WTC11 (cell line): ENCODE measurements around the gene GJB5. TPM values are rescaled to one million over a fixed set of nuclear protein-coding genes. Genes with fewer than 3 reads are reported as not detected.
A peak's percentile ranks its signal among the peaks of the same experiment; 100 is the strongest.

ENCODE experiments used
- ATAC-seq: fragments of 200-7000 bp; cut with Tn5 transposase; 2 replicates; pipeline ENCODE4 v1.10.0; 2021; ENCODE audit warnings: mild to moderate bottlenecking, moderate library complexity
- CTCF ChIA-PET: fragments of 300-600 bp; sonication (Branson Sonifier 250); formaldehyde crosslinking; loops from one replicate; lab custom pipeline; 2021; ENCODE audit warnings: antibody characterized with exemption; lab: Charles Lee
- POLR2A ChIA-PET: fragments of 350-600 bp; sonication (Branson Sonifier 250); formaldehyde crosslinking; loops from one replicate; lab custom pipeline; 2021; ENCODE audit warnings: antibody characterized with exemption; lab: Charles Lee
- DNase-seq: peaks from one replicate; pipeline ENCODE4 v3.0.0; 2021; ENCODE audit warnings: low spot score
- H3K27ac Mint-ChIP-seq: 2 replicates; pipeline ENCODE4 v1.8.0; 2021; ENCODE audit warnings: mixed read lengths
- H3K27me3 Mint-ChIP-seq: 2 replicates; pipeline ENCODE4 v1.8.0; 2021; ENCODE audit warnings: low read depth, mild to moderate bottlenecking, moderate library complexity, mixed read lengths
- H3K36me3 Mint-ChIP-seq: 2 replicates; pipeline ENCODE4 v1.8.0; 2021; ENCODE audit warnings: mixed read lengths
- H3K4me1 Mint-ChIP-seq: 2 replicates; pipeline ENCODE4 v1.8.0; 2022; ENCODE audit warnings: mixed read lengths
- H3K4me3 Mint-ChIP-seq: 2 replicates; pipeline ENCODE4 v1.8.0; 2021; ENCODE audit warnings: mild to moderate bottlenecking, moderate library complexity, mixed read lengths
- H3K9me3 Mint-ChIP-seq: 2 replicates; pipeline ENCODE4 v1.8.0; 2021; ENCODE audit warnings: mixed read lengths
- CBFB ChIP-seq: sonication (generic); formaldehyde crosslinking; IDR thresholded peaks from 2 replicates; pipeline ENCODE4 v1.8.1; 2022; ENCODE audit warnings: mild to moderate bottlenecking, low read depth, missing genetic modification reagents
- E2F5 ChIP-seq: sonication (generic); formaldehyde crosslinking; IDR thresholded peaks from 2 replicates; pipeline ENCODE4 v1.8.1; 2022; ENCODE audit warnings: mild to moderate bottlenecking, moderate library complexity, missing genetic modification reagents
- FOXP4 ChIP-seq: sonication (generic); formaldehyde crosslinking; IDR thresholded peaks from 2 replicates; pipeline ENCODE4 v1.8.0; 2022; ENCODE audit warnings: mild to moderate bottlenecking, missing genetic modification reagents
- GRHL2 ChIP-seq: fragments of 250-450 bp; sonication (Bioruptor Pico); IDR thresholded peaks from 2 replicates; pipeline ENCODE4 v1.8.0; 2022; ENCODE audit warnings: mild to moderate bottlenecking, moderate library complexity; ENCODE audit not compliant: insufficient replicate concordance, severe bottlenecking
- MAX ChIP-seq: sonication (generic); formaldehyde crosslinking; IDR thresholded peaks from 2 replicates; pipeline ENCODE4 v1.8.0; 2022; ENCODE audit warnings: mild to moderate bottlenecking, missing genetic modification reagents
- PRDM15 ChIP-seq: sonication (generic); formaldehyde crosslinking; IDR thresholded peaks from 2 replicates; pipeline ENCODE4 v1.8.0; 2022; ENCODE audit warnings: missing genetic modification reagents
- SP1 ChIP-seq: sonication (generic); formaldehyde crosslinking; conservative IDR thresholded peaks from 2 replicates; pipeline ENCODE4 v1.8.1; 2022; ENCODE audit warnings: missing genetic modification reagents
- STAT6 ChIP-seq: sonication (generic); formaldehyde crosslinking; conservative IDR thresholded peaks from 2 replicates; pipeline ENCODE4 v1.8.1; 2023; ENCODE audit warnings: mild to moderate bottlenecking, low read depth, missing genetic modification reagents, moderate library complexity
- ZBTB21 ChIP-seq: sonication (generic); formaldehyde crosslinking; IDR thresholded peaks from 2 replicates; pipeline ENCODE4 v1.8.1; 2023; ENCODE audit warnings: mild to moderate bottlenecking, missing genetic modification reagents, borderline replicate concordance
- ZNF317 ChIP-seq: sonication (generic); formaldehyde crosslinking; IDR thresholded peaks from 2 replicates; pipeline ENCODE4 v1.8.1; 2023; ENCODE audit warnings: low read depth, mild to moderate bottlenecking, moderate library complexity, missing genetic modification reagents, borderline replicate concordance
- ZNF423 ChIP-seq: fragments of 250-450 bp; sonication (Bioruptor Pico); IDR thresholded peaks from 2 replicates; pipeline ENCODE4 v2.1.2; 2022; ENCODE audit warnings: mild to moderate bottlenecking, moderate library complexity
- total RNA-seq: library from RNA; stranded (reverse); gene quantifications from 3 replicates; pipeline ENCODE4 v1.2.3, GENCODE V29; 2021
- TF ChIP-seq, protein P1 (sequence below): sonication (generic); formaldehyde crosslinking; conservative IDR thresholded peaks from 2 replicates; pipeline ENCODE4 v1.8.1; 2022; ENCODE audit warnings: mild to moderate bottlenecking, missing genetic modification reagents
- TF ChIP-seq, protein P2 (sequence below): sonication (generic); formaldehyde crosslinking; IDR thresholded peaks from 2 replicates; pipeline ENCODE4 v1.8.1; 2023; ENCODE audit warnings: mild to moderate bottlenecking, moderate library complexity, missing genetic modification reagents

The GJB5 gene
- total RNA-seq, 1 experiment from 2014 or later, result 0.55 TPM

GRCh38 chr1:34781071-34781843, 26.4 kb downstream of the GJB5 start, which contains the start of gene GJB3:
GJB3 (plus strand) TSS chr1:34781214; CDS start chr1:34784763, 3,549 bp downstream.
- CTCF ChIA-PET, result interaction anchor here (0.8 to 2.6 kb wide), 7 partner anchors 22 to 85 kb away, joined by 3 to 24 read pairs (median 5); partner anchors contain the start of genes GJB4, GJB5 and SMIM12
- no peak within 1 kb of the TSS for H3K27ac Mint-ChIP-seq
- no peaks in the 10 kb centered on the region for H3K9me3 Mint-ChIP-seq
- TF ChIP-seq ZNF317 (CRISPR knock-in tag) (peak; percentile 23; the same call in 1 of the 2 replicates), SP1 (CRISPR knock-in tag) (peak; percentile 41; the same call in 1 of the 2 replicates), E2F5 (0 out of 2 replicates have a peak, but pooled peaks have one; percentile 24), FOXP4 (CRISPR knock-in tag) (0 out of 2 replicates have a peak, but pooled peaks have one; percentile 47), GRHL2 (CRISPR knock-in tag) (no peak), MAX (peak; percentile 67), ZBTB21 (CRISPR knock-in tag) (no peak), STAT6 (no peak), CBFB (no peak)
- TF ChIP-seq, protein P1, sequence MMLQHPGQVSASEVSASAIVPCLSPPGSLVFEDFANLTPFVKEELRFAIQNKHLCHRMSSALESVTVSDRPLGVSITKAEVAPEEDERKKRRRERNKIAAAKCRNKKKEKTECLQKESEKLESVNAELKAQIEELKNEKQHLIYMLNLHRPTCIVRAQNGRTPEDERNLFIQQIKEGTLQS (CRISPR knock-in tag), result no peak
- TF ChIP-seq, protein P2, sequence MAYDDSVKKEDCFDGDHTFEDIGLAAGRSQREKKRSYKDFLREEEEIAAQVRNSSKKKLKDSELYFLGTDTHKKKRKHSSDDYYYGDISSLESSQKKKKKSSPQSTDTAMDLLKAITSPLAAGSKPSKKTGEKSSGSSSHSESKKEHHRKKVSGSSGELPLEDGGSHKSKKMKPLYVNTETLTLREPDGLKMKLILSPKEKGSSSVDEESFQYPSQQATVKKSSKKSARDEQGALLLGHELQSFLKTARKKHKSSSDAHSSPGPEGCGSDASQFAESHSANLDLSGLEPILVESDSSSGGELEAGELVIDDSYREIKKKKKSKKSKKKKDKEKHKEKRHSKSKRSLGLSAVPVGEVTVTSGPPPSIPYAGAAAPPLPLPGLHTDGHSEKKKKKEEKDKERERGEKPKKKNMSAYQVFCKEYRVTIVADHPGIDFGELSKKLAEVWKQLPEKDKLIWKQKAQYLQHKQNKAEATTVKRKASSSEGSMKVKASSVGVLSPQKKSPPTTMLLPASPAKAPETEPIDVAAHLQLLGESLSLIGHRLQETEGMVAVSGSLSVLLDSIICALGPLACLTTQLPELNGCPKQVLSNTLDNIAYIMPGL, result peak; percentile 91
- TF ChIP-seq, all 79 proteins: peak for 6
- POLR2A ChIA-PET, result no interaction called here
- Mint-ChIP-seq H3K36me3 (no peaks in the 10 kb centered on the region), H3K4me3 (peak within 1 kb of the TSS; percentile 68), H3K27me3 (peaks cover 57% of the 10 kb centered on the region), H3K4me1 (peaks cover 7% of the 10 kb centered on the region; the same call in 1 of the 2 replicates)
- peak; percentile 58 for ATAC-seq
- DNase-seq, result peak; percentile 61

DNA sequence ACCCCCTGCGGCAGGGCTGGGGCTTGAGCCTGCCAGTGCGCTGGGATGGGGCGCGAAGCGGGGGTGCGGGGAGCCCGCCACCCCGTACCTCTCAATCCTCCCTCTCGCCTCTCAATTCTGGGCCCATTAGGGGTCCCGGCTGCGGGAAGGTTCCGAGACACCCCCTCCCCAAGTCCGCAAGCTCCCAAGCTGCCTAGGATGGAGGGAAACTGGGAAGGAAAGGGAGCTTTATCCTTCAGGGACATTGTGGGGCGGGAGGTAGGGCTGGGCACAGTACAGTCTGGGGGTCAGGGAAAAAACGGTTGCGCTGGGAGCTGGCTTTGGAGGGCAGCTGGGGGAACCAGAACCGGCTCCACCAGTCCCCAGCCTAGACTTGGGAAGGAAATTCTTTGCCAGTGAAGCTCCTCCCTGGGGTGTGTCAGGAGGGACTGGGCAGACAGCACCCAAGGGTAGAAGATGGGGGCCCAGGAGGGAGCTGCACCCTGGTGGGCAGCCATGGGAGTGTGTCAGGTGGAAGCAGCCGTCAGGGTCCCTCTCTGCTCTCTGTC, 27.1 kb downstream of the GJB5 start:
- Mint-ChIP-seq H3K27me3 (peaks cover 57% of the 10 kb centered on the region), H3K27ac (no peak overlapping the region), H3K4me1 (peaks cover 9% of the 10 kb centered on the region; the same call in 1 of the 2 replicates), H3K4me3 (peak overlapping the region; percentile 68), H3K36me3 (no peaks in the 10 kb centered on the region), H3K9me3 (no peaks in the 10 kb centered on the region)
- TF ChIP-seq ZNF423 (CRISPR knock-in tag), result peak; percentile 14; the same call in 1 of the 2 replicates
- no peak for TF ChIP-seq PRDM15 (CRISPR knock-in tag)
- no peak for DNase-seq
- ChIA-PET CTCF (interaction anchor here (0.7 to 2.6 kb wide), 9 partner anchors 23 to 619 kb away, joined by 3 to 24 read pairs (median 4); partner anchors contain the start of genes GJB4, GJB5 and SMIM12), POLR2A (no interaction called here)
- ATAC-seq, result peak; percentile 41
